ENCODE measurements around the gene CCNI2.

The CCNI2 gene

GRCh38 chr5:132787076-132787475, 39.9 kb downstream of the CCNI2 start:
- H3K9me3 ChIP-seq (ENCODE audit: insufficient read depth, low read depth, low read length): no peaks in the 10 kb centered on the region
- H3K9me2 ChIP-seq (replicated peaks; ENCODE audit: low read depth, low read length): no peaks in the 10 kb centered on the region
- H3K27me3 ChIP-seq (ENCODE audit: insufficient read depth, low read length, poor library complexity, severe bottlenecking): no peaks in the 10 kb centered on the region
- no peak for TF ChIP-seq CTCF (conservative IDR thresholded peaks at IDR 0.05; ENCODE audit: low read length)
- no peak for TF ChIP-seq EZH2phosphoT487 (IDR thresholded peaks at IDR 0.05; ENCODE audit: borderline replicate concordance)
- no peak overlapping the region for H3K9ac ChIP-seq (ENCODE audit: low read depth, low read length, poor library complexity, severe bottlenecking)
- no peaks in the 10 kb centered on the region for H3K79me2 ChIP-seq (ENCODE audit: insufficient read depth, low read length)
- H4K20me1 ChIP-seq (ENCODE audit: insufficient read depth, low read length, poor library complexity, severe bottlenecking): no peaks in the 10 kb centered on the region
- no peaks in the 10 kb centered on the region for H3K36me3 ChIP-seq (ENCODE audit: insufficient read depth, low read length)
- no peak overlapping the region for H3K4me2 ChIP-seq (ENCODE audit: low read depth, low read length, poor library complexity, severe bottlenecking)
- no peak overlapping the region for H3K4me3 ChIP-seq (ENCODE audit: low read length, poor library complexity, severe bottlenecking)
- H3F3A ChIP-seq (ENCODE audit: low read depth): no peaks in the 10 kb centered on the region
- no peak overlapping the region for H2AFZ ChIP-seq (ENCODE audit: low read length)
- H3K4me1 ChIP-seq (ENCODE audit: insufficient read depth, low read length, poor library complexity, severe bottlenecking): no peaks in the 10 kb centered on the region

GRCh38 chr5:132788508-132788907, 41.3 kb downstream of the CCNI2 start:
- no peak for TF ChIP-seq EZH2phosphoT487 (IDR thresholded peaks at IDR 0.05; ENCODE audit: borderline replicate concordance)
- no peak for TF ChIP-seq CTCF (conservative IDR thresholded peaks at IDR 0.05; ENCODE audit: low read length)
- no peaks in the 10 kb centered on the region for H3K27me3 ChIP-seq (ENCODE audit: insufficient read depth, low read length, poor library complexity, severe bottlenecking)
- no peaks in the 10 kb centered on the region for H3K9me2 ChIP-seq (replicated peaks; ENCODE audit: low read depth, low read length)
- no peaks in the 10 kb centered on the region for H3K9me3 ChIP-seq (ENCODE audit: insufficient read depth, low read depth, low read length)
- H3K4me3 ChIP-seq (ENCODE audit: low read length, poor library complexity, severe bottlenecking): no peak overlapping the region
- no peaks in the 10 kb centered on the region for H3K4me1 ChIP-seq (ENCODE audit: insufficient read depth, low read length, poor library complexity, severe bottlenecking)
- no peaks in the 10 kb centered on the region for H3K36me3 ChIP-seq (ENCODE audit: insufficient read depth, low read length)
- no peak overlapping the region for H3K9ac ChIP-seq (ENCODE audit: low read depth, low read length, poor library complexity, severe bottlenecking)
- no peaks in the 10 kb centered on the region for H3K79me2 ChIP-seq (ENCODE audit: insufficient read depth, low read length)
- H3F3A ChIP-seq (ENCODE audit: low read depth): no peaks in the 10 kb centered on the region
- no peak overlapping the region for H3K4me2 ChIP-seq (ENCODE audit: low read depth, low read length, poor library complexity, severe bottlenecking)
- no peak overlapping the region for H2AFZ ChIP-seq (ENCODE audit: low read length)
- H4K20me1 ChIP-seq (ENCODE audit: insufficient read depth, low read length, poor library complexity, severe bottlenecking): no peaks in the 10 kb centered on the region

- H3K36me3 ChIP-seq (ENCODE audit: insufficient read depth, low read length): no peaks in the 10 kb centered on the region
- no peaks in the 10 kb centered on the region for H4K20me1 ChIP-seq (ENCODE audit: insufficient read depth, low read length, poor library complexity, severe bottlenecking)
- H3K4me3 ChIP-seq (ENCODE audit: low read length, poor library complexity, severe bottlenecking): no peak overlapping the region
- no peaks in the 10 kb centered on the region for H3K9me2 ChIP-seq (replicated peaks; ENCODE audit: low read depth, low read length)
- no peak overlapping the region for H3K4me2 ChIP-seq (ENCODE audit: low read depth, low read length, poor library complexity, severe bottlenecking)
- H3K79me2 ChIP-seq (ENCODE audit: insufficient read depth, low read length): no peaks in the 10 kb centered on the region
- no peak overlapping the region for H2AFZ ChIP-seq (ENCODE audit: low read length)
- no peaks in the 10 kb centered on the region for H3F3A ChIP-seq (ENCODE audit: low read depth)
- H3K27me3 ChIP-seq (ENCODE audit: insufficient read depth, low read length, poor library complexity, severe bottlenecking): no peaks in the 10 kb centered on the region
- H3K4me1 ChIP-seq (ENCODE audit: insufficient read depth, low read length, poor library complexity, severe bottlenecking): no peaks in the 10 kb centered on the region
- no peaks in the 10 kb centered on the region for H3K9me3 ChIP-seq (ENCODE audit: insufficient read depth, low read depth, low read length)
- TF ChIP-seq EZH2phosphoT487 (IDR thresholded peaks at IDR 0.05; ENCODE audit: borderline replicate concordance) (no peak), CTCF (conservative IDR thresholded peaks at IDR 0.05; ENCODE audit: low read length) (no peak)
- H3K9ac ChIP-seq (ENCODE audit: low read depth, low read length, poor library complexity, severe bottlenecking): no peak overlapping the region
Measured at GRCh38 chr5:132788990-132789886, 42.0 kb downstream of the CCNI2 start.
